ENCODE measurements around the gene ME1.
"Not testable (repeated sequence)": the region's sequence is repeated elsewhere in the genome, so short reads cannot be mapped to it uniquely, and the experiment has no call there.

ME1 gene

GRCh38 chr6:83431545-83432155 is 799 bp upstream of the ME1 start:
- DNase-seq (ENCODE audit: low spot score) = no peak

GRCh38 chr6:83429857-83430610 is 817 bp downstream of the ME1 start:
- DNase-seq (ENCODE audit: low spot score) = no peak

- DNase-seq (ENCODE audit: low spot score) = no peak
Measured at GRCh38 chr6:83429269-83429668, 1.6 kb downstream of the ME1 start.

GRCh38 chr6:83424392-83425018 is 6.3 kb downstream of the ME1 start:
- no peak for DNase-seq (ENCODE audit: low spot score)

- DNase-seq (ENCODE audit: low spot score) = no peak
Measured at GRCh38 chr6:83417880-83418663, 12.8 kb downstream of the ME1 start.

- DNase-seq (ENCODE audit: low spot score) = no peak
Measured at GRCh38 chr6:83413068-83413467, 17.8 kb downstream of the ME1 start.

- DNase-seq (ENCODE audit: low spot score) = no peak
Measured at GRCh38 chr6:83411731-83412130, 19.1 kb downstream of the ME1 start.

GRCh38 chr6:83403191-83403590 is 27.7 kb downstream of the ME1 start:
- no peak for DNase-seq (ENCODE audit: low spot score)

- DNase-seq (ENCODE audit: low spot score) = no peak
Measured at GRCh38 chr6:83389606-83390005, 41.2 kb downstream of the ME1 start.

GRCh38 chr6:83385473-83385872 is 45.4 kb downstream of the ME1 start:
- DNase-seq (ENCODE audit: low spot score) = no peak

GRCh38 chr6:83384751-83385150 is 46.1 kb downstream of the ME1 start:
- DNase-seq (ENCODE audit: low spot score) = no peak

- no peak for DNase-seq (ENCODE audit: low spot score)
Measured at GRCh38 chr6:83381949-83382348, 48.9 kb downstream of the ME1 start.

GRCh38 chr6:83378621-83379388 is 52.0 kb downstream of the ME1 start:
- no peak for DNase-seq (ENCODE audit: low spot score)

- DNase-seq (ENCODE audit: low spot score) = no peak
Measured at GRCh38 chr6:83371423-83371822, 59.4 kb downstream of the ME1 start.

GRCh38 chr6:83370567-83370966 is 60.3 kb downstream of the ME1 start:
- DNase-seq (ENCODE audit: low spot score) = no peak

GRCh38 chr6:83369692-83370091 is 61.2 kb downstream of the ME1 start:
- DNase-seq (ENCODE audit: low spot score) = no peak

GRCh38 chr6:83368577-83368976 is 62.3 kb downstream of the ME1 start:
- DNase-seq (ENCODE audit: low spot score) = no peak

GRCh38 chr6:83367104-83367503 is 63.7 kb downstream of the ME1 start:
- DNase-seq (ENCODE audit: low spot score) = no peak

GRCh38 chr6:83365931-83366330 is 64.9 kb downstream of the ME1 start:
- no peak for DNase-seq (ENCODE audit: low spot score)

- not testable (repeated sequence) for DNase-seq (ENCODE audit: low spot score)
Measured at GRCh38 chr6:83362349-83362748, 68.5 kb downstream of the ME1 start.

GRCh38 chr6:83359638-83360037 is 71.2 kb downstream of the ME1 start:
- no peak for DNase-seq (ENCODE audit: low spot score)

GRCh38 chr6:83354747-83355146 is 76.1 kb downstream of the ME1 start:
- DNase-seq (ENCODE audit: low spot score) = no peak

Measured in CD4-positive, alpha-beta T cell treated with Interleukin-15 for 4 hours (primary cell).